DOHH2 (cell line): Measurements from ENCODE around the gene BECN2.

ENCODE experiments used
- EZH2phosphoT487 ChIP-seq: fragments of 200-600 bp; sonication (generic); IDR thresholded peaks from 2 replicates; pipeline ENCODE4 v1.6.1; 2017; ENCODE audit warnings: borderline replicate concordance, mild to moderate bottlenecking, antibody characterized with exemption, low read length, moderate library complexity, mixed read lengths
- TF ChIP-seq, protein P1 (sequence below): fragments of 200-600 bp; sonication (generic); IDR thresholded peaks from one replicate; pipeline ENCODE4 v1.5.1; 2014; ENCODE audit warnings: antibody characterized with exemption, mild to moderate bottlenecking, low read depth, low read length; ENCODE audit not compliant: poor library complexity, severe bottlenecking

GRCh38 chr1:241950390-241950789 is 7.2 kb upstream of the BECN2 start:
- TF ChIP-seq, protein P1, sequence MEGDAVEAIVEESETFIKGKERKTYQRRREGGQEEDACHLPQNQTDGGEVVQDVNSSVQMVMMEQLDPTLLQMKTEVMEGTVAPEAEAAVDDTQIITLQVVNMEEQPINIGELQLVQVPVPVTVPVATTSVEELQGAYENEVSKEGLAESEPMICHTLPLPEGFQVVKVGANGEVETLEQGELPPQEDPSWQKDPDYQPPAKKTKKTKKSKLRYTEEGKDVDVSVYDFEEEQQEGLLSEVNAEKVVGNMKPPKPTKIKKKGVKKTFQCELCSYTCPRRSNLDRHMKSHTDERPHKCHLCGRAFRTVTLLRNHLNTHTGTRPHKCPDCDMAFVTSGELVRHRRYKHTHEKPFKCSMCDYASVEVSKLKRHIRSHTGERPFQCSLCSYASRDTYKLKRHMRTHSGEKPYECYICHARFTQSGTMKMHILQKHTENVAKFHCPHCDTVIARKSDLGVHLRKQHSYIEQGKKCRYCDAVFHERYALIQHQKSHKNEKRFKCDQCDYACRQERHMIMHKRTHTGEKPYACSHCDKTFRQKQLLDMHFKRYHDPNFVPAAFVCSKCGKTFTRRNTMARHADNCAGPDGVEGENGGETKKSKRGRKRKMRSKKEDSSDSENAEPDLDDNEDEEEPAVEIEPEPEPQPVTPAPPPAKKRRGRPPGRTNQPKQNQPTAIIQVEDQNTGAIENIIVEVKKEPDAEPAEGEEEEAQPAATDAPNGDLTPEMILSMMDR, result no peak
- no peak for TF ChIP-seq EZH2phosphoT487
